Measurements from ENCODE around the gene DNAH8. TPM values are rescaled to one million over a fixed set of nuclear protein-coding genes. Genes with fewer than 3 reads are reported as not detected.

The DNAH8 gene
- polyA plus RNA-seq, 3 donors: not detected

- H3K4me2 ChIP-seq (replicated peaks; ENCODE audit: extremely low read depth, low read length, poor library complexity, severe bottlenecking): no peak overlapping the region
- intact Hi-C loops (cut with micrococcal nuclease): no loop called here
- no peak for TF ChIP-seq CTCF (IDR thresholded peaks at IDR 0.05)
- peaks cover 3 to 17% of the 10 kb centered on the region in 2 donors for H3K36me3 ChIP-seq (replicated peaks in 1 of 2; ENCODE audit: control insufficient read depth in 1 of 2, insufficient read depth in 2 of 2, low read length in 2 of 2)
- Mint-ChIP-seq H3K27ac (peak overlapping the region in 1 of 7 donors; percentile 17), H3K4me3 (no peak overlapping the region), H3K9me3 (peaks cover 0 to 1% (median 0%) of the 10 kb centered on the region in 7 donors), H3K36me3 (peaks cover 23 to 27% of the 10 kb centered on the region in 2 donors), H3K27me3 (ENCODE audit: low read depth in 3 of 3) (peaks cover 0 to 1% (median 0%) of the 10 kb centered on the region in 3 donors), H3K4me1 (peaks cover 22% of the 10 kb centered on the region)
- H4K20me1 ChIP-seq (ENCODE audit: insufficient read depth, low read length): no peaks in the 10 kb centered on the region
- no peak overlapping the region for H3K4me3 ChIP-seq (replicated peaks in 1 of 3; ENCODE audit: low read depth in 2 of 3, low read length in 3 of 3)
- no peak overlapping the region for H3K27ac ChIP-seq (ENCODE audit: low read depth in 1 of 2, low read length in 2 of 2)
- H3K27me3 ChIP-seq (ENCODE audit: control insufficient read depth in 2 of 2, insufficient read depth in 2 of 2, low read length in 2 of 2): no peaks in the 10 kb centered on the region
- no peak overlapping the region for H2AFZ ChIP-seq (ENCODE audit: insufficient read depth, low read depth, low read length, poor library complexity, severe bottlenecking)
- WGBS (ENCODE audit: insufficient coverage): 94% methylated on average over 2 of the region's 3 CpGs
- no peak for DNase-seq
- H3K9ac ChIP-seq (ENCODE audit: insufficient read depth, low read length, poor library complexity, severe bottlenecking): no peak overlapping the region
- no peaks in the 10 kb centered on the region for H3K9me3 ChIP-seq (replicated peaks in 1 of 2; ENCODE audit: control insufficient read depth in 1 of 2, insufficient read depth in 1 of 2, low read length in 2 of 2)
- H3K79me2 ChIP-seq (ENCODE audit: insufficient read depth, low read length): peaks cover 4% of the 10 kb centered on the region
- no peaks in the 10 kb centered on the region for H3K4me1 ChIP-seq (ENCODE audit: control insufficient read depth in 1 of 2, insufficient read depth in 2 of 2, low read length in 2 of 2)
These were observed 30.2 kb upstream of the DNAH8 start for GRCh38 chr6:38684904-38685303.

- Histone ChIP-seq H3K79me2 (ENCODE audit: insufficient read depth, low read length) (peaks cover 8% of the 10 kb centered on the region), H3K27ac (ENCODE audit: low read depth in 1 of 2, low read length in 2 of 2) (no peak overlapping the region), H2AFZ (ENCODE audit: insufficient read depth, low read depth, low read length, poor library complexity, severe bottlenecking) (no peak overlapping the region), H3K4me2 (replicated peaks; ENCODE audit: extremely low read depth, low read length, poor library complexity, severe bottlenecking) (no peak overlapping the region), H3K36me3 (replicated peaks in 1 of 2; ENCODE audit: control insufficient read depth in 1 of 2, insufficient read depth in 2 of 2, low read length in 2 of 2) (peaks cover 3 to 17% of the 10 kb centered on the region in 2 donors), H3K9ac (ENCODE audit: insufficient read depth, low read length, poor library complexity, severe bottlenecking) (no peak overlapping the region), H3K9me3 (replicated peaks in 1 of 2; ENCODE audit: control insufficient read depth in 1 of 2, insufficient read depth in 1 of 2, low read length in 2 of 2) (peaks cover 0 to 4% of the 10 kb centered on the region in 2 donors), H3K4me1 (ENCODE audit: control insufficient read depth in 1 of 2, insufficient read depth in 2 of 2, low read length in 2 of 2) (no peaks in the 10 kb centered on the region), H4K20me1 (ENCODE audit: insufficient read depth, low read length) (no peaks in the 10 kb centered on the region), H3K4me3 (replicated peaks in 1 of 3; ENCODE audit: low read depth in 2 of 3, low read length in 3 of 3) (no peak overlapping the region), H3K27me3 (ENCODE audit: control insufficient read depth in 2 of 2, insufficient read depth in 2 of 2, low read length in 2 of 2) (no peaks in the 10 kb centered on the region)
- peaks cover 19 to 20% of the 10 kb centered on the region in 2 donors for H3K36me3 Mint-ChIP-seq
- no peak for DNase-seq
- H3K4me3 Mint-ChIP-seq: no peak overlapping the region
- peaks cover 0 to 1% (median 0%) of the 10 kb centered on the region in 3 donors for H3K27me3 Mint-ChIP-seq (ENCODE audit: low read depth in 3 of 3)
- TF ChIP-seq CTCF (IDR thresholded peaks at IDR 0.05): no peak
- peaks cover 24% of the 10 kb centered on the region for H3K4me1 Mint-ChIP-seq
- intact Hi-C loops (cut with micrococcal nuclease): no loop called here
- no peak overlapping the region for H3K27ac Mint-ChIP-seq
- whole genome bisulfite sequencing (ENCODE audit: insufficient coverage): 90% methylated on average over 2 of the region's 4 CpGs
- peaks cover 0 to 5% (median 4%) of the 10 kb centered on the region in 7 donors for H3K9me3 Mint-ChIP-seq
These were observed 28.7 kb upstream of the DNAH8 start for GRCh38 chr6:38686270-38687042.

Measured in CD14-positive monocyte (primary cell).